ENCODE results near the gene SEPTIN10.
"Not testable (repeated sequence)": the region's sequence is repeated elsewhere in the genome, so short reads cannot be mapped to it uniquely, and the experiment has no call there.

SEPTIN10 gene

DNA sequence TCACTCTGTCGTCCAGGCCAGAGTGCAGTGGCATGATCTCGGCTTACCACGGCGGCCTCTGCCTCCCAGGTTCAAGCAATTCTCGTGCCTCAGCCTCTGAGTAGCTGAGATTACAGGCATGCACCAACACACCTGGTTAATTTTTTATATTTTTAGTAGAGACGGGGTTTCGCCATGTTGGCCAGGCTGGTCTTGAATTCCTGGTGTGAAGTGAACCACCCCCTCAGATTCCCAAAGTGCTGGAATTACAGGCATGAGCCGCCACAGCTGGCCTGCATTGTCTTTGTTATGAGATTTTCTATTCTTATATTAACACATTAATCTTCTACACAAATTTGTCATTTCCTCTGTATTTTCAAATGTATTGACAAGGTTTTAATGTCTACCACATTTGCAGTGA is 75.2 kb downstream of the SEPTIN10 start:
- no peak for DNase-seq

DNA sequence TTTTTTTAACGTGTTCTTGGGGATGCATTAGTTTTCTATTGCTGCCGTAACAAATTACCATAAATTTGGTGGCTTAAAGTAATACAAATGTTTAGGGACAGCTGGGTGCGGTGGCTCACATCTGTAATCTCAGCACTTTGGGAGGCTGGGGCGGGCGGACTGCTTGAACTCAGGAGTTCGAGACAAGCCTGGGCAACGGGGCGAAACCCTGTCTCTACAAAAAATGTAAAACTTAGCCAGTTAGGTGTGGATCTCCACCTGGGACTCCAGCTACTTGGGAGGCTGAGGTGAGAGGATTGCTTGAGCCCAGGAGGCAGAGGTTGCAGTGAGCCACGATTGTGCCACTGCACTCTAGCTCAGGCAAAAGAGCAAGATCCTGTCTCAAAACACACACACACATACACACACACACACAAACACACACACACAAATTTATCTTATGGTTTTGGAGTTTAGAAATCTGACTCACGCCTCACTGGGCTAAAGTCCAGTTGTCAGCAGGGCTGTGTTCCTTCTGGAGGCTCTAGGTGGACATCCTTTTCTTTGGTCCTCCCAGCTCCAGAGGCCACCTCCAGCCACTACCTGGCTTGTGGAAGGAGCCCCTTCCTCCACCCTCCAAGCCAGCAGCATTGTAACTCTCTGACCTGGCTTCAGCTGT is 76.1 kb downstream of the SEPTIN10 start:
- DNase-seq = no peak

DNA sequence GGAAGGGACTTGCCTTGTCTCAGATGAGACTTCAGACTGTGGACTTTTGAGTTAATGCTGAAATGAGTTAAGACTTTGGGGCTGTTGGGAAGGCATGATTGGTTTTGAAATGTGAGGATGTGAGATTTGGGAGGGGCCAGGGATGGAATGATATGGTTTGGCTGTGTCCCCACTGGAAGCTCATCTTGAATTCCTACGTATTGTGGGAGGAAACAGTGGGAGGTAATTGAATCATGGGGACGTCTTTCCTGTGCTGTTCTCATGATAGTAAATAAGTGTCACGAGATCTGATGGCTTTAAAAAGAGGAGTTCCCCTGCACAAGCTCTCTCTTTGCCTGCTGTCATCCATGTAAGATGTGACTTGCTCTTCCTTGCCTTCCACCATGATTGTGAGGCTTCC is 77.2 kb downstream of the SEPTIN10 start:
- not testable (repeated sequence) for DNase-seq

DNA sequence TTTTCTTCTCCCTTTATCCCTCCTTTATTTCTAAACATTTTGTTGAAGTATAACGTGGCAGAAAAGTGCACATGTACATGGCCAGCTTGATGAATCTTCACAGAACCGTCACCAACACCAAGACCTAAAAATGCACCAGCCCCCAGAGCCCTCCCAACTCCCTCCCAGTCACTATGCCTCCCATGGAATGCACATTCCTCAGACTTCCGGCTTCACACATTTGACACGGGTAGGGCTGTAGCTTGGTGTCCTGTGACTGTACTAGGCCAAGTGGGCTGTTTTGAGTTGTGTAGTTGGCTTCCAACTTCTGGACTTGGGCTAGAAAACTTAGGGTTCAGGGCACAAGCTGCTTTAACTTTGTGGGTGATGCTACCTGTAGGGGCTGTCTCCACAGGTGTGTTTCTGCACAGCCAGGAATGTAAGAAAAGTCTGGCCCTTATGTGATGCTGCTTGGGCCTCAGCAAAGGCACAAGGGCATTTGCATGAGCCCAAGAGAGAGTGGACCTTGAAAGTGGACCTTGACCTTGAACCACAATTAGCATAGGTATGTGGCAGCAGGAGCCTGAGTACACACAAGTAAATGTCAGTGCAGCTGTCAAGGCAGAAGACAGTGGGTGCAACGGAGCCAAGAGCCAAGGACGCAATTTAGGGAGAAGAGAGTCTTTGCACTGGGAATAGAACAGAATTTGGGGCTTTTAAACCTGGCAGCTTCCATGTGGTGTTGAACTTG is 78.4 kb downstream of the SEPTIN10 start:
- no peak for DNase-seq

DNA sequence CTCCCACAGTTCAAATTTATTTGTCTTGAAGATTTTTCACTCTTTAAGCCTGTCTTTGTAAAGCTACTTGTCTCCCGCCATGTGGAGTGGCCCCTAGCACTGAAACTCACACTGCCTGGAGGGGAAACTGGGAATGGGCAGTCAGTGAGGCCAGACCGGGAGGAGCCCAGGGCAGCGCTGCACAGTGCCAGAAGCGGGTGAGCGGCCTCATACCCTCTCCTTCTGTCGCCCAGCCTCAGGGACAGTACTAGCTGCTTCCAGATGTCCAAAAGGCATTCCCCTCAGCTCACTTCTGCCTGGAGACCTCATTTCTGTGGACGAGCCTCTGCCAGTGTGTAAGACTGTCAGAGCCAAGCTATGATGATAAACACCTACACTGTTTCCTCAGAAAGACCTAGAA is 79.9 kb downstream of the SEPTIN10 start:
- DNase-seq = no peak

DNA sequence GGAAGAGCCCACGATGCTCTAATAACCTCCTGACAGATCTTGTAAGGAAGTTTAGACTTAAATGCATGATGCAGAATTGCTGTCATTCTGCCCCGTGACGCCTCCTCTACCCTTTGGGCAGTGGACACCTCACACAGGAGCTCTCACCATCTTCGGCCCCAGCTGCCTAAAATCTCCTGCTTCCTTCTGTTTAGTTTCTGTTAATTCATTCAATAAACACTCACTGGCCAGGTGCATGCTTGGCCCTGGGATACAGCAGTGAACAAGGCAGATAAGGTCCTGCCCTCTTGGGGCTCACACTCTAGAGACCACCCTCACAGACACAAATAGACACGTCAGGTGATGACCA is 81.1 kb downstream of the SEPTIN10 start:
- no peak for DNase-seq

DNA sequence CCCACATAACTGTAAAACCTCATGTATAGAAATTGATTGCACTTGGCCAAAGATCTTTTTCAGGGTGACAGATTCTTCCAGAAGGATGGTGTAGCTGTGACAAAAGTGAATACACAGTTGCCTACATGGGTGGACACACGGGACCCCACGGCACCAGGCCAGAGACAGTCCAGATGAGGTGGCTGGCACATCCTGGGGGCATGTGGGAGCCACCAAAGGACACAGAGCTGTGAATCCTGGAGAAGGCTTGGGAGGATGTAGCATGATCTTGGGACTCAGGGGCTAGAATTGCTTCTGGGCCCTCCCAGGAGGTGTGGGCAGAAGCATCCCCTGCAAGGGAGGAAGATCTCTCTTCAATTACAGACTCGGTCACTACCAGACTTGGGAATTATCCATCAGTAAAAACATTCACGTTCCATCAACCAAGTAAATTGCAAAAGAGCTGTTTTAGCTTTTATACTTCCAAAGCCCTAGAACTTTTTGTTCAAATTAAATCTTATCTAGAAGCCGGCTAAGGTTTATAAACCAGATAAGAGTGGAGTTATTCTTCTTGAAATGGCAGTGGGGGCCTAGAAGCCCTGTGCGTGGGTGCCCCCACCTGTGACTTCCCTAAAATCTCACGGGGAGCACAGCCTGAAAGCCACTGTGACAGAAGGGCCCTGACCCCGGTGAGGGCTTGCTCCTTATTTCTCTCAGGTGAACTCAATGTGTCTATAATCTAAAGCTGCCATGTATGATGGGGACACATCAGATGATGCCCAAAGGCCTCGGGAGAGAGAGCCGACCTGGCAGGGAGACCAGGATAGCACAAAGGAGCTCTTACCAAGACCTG is 81.7 kb downstream of the SEPTIN10 start:
- DNase-seq = no peak

DNA sequence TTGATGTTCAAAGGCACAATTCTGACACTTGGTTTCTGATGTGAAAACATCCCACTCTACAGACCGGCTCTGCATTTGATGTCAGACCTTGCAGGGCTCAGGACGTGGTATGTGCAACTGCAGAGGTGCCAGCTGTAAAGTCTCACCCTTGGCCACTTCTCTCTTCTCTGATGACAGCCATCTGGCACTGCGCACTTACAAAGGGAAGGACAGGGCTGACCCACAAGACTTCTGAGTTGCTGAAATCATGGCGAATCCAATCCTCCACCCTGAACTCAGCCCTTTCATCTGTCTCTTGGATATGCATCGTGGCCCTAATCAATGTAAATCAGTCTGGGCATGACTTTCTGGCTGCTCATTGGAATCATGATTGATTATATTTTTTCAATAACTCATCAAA is 82.5 kb downstream of the SEPTIN10 start:
- DNase-seq = no peak

DNA sequence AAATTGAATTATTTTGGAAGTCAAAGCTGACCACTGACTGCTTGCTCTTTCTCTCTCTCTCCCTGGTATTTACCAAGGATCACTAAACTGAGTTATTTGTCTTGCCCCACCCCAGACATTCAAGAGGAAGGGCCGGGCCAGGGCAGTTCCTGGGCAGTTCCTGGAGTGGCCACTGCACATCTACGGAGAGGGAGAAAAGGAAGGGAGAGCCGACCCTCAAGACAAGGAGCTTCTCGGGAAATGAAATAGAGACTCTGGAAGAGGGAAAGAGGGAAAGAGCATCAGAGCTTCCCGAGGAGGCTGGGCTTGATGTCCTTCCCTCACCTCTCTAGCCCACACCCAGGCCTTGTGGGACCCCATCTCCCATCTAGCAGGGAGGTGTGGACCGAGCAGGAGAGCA is 83.1 kb downstream of the SEPTIN10 start:
- DNase-seq = no peak

DNA sequence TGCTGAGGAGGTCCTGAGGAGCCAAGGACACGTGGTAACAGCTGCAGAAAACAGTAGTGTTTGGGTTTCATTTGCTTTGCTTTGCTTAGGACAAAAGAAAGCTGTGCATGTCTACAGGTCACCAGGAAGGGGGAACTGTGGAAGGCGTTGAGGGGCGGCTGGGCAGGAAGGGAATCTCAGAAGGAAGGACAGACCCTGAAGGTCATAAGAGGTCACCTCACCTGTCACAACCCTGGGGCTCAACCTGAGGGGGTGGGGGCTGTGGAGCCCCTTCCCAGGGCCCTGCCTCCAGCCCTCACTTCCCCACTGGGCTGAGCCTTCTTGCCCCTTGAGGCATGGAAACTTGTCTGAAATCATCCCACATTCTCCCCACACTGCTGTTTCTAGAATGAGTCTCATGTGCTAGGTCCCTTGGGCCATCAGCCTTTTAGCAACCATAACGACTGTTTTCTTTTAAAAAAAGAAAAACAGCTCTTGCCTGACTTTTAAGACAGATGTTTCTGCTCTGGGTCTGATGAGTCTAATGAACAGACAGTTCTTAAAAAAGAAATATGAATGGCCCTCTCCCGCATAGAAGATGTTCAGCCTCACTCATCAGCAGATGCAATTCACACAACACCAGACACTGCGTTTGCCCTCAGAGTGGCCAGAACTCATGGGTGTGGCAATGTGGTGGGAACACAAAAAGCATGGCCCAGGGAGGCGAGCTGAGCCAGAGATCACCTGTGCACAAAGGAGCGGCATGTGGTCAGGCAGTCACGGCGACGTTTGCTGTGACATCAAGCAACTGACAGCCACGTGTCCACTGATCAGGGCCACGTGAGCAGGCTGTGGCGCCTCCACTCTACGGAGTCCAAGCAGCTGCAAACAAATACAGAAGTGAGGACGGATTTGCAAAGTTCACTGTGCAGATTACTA is 84.0 kb downstream of the SEPTIN10 start:
- DNase-seq = no peak

DNA sequence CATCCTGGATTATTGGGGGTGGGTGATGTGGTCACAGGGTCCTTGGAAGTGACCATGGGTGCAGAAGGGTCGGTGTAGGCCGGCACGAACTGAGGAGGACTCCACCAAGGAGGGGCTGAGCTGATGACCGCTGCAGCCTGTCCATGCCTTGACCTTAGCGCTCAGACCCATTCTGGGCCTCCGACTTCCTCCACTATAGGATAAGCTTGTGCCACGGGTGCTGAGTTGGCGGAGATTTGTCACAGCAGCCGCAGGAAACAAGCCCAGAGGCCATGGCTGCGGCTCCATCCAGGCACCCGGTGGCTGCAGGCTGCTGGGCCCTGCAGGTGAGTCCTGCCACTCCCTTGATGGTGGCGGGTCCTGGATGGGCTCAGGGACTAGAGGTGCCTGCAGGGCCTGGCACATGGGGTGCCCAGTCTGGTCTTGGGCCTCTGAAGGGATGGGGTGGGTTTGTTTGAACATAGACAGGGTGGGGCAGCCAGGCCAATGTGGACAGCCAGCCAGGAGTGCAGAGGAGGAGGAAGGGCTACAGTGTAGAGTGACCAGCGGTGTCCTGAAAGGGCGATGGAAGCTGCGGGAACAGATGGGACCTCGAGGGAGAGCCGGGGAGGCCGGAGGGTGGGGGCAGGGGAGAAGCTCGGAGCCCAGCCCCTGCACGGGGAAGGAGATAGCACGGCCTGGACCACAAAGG is 84.8 kb downstream of the SEPTIN10 start:
- DNase-seq = no peak

DNA sequence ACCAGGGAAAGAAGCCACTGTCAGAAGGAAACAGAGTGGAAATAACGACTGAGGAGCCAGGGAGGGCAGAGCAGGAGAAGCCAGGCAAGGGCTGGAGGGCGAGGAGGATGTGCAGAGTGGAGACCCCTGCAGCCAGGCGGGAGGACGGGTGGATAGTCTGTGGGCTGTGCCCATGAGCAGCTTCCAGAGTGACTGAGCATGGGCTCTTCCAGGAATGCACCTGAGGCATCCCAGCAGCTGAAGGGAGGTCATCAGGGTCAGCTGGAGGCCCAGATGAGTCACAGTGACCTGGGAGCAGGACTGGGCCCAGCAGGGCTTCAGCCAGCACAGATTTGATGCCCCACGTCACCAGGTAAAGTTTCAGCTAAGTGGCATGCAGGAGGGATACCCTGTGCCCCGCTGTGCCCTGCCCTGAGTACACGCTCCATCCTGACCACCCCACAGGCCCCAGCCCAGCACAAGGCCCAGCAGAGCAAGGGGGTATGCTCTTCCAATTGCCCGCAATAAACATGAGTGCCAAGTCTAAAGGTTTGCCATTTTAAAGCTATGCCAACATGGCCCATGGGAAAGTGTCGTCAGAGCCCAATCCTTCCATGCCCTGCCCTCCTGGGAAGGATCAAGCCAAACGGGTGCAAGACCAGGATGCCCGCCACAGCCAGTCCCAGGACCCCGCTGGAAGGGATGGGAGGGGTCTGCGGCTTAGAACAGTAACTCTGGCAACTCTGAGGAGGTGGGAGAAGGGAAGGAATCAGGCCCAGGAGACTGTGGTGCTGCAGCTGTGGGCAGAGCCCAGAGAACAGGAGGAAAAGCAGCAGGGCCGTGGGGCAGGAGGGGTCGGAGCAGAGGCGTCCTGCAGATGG is 85.7 kb downstream of the SEPTIN10 start:
- no peak for DNase-seq

DNA sequence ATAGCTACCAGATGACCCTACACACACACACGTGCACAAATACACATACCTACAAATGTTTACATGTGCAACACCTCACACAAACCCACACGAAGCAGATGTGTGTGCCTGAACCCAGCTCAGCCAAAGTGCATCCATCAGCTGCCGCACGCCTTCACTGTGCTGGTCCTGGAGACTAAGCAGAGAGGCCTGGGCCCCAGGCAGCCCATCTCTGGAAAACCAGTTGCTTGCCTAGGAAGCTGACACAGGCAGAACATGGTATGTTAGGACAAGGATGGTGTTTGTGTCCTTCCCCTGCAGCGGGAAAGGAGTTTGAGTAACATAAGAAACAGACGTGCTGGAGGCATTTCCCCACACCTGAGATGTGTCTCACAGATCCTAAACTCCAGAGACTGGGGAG is 86.7 kb downstream of the SEPTIN10 start:
- no peak for DNase-seq

DNA sequence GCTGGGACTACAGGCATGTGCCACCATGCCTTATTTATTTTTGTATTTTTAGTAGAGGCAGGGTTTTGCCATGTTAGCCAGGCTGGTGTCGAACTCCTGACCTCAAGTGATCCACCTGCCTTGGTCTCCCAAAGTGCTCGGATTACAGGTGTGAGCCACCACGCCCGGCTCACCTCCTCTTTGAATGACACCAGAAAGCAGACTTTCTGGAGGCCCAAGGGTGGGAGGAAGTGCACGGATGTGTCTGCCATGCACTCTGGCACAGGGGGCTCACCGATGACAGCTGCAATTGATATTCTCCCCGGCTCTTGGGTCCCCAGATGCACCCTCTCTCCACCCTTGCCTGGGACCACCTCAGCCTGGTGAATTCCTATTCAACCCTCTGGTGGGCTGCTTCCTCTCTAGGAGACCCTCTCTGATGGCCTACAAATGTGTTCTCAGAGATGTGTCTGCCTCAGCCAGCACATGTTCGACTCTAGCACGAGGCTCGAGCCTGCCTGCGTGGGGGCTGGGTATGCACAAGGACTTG is 87.3 kb downstream of the SEPTIN10 start:
- no peak for DNase-seq

DNA sequence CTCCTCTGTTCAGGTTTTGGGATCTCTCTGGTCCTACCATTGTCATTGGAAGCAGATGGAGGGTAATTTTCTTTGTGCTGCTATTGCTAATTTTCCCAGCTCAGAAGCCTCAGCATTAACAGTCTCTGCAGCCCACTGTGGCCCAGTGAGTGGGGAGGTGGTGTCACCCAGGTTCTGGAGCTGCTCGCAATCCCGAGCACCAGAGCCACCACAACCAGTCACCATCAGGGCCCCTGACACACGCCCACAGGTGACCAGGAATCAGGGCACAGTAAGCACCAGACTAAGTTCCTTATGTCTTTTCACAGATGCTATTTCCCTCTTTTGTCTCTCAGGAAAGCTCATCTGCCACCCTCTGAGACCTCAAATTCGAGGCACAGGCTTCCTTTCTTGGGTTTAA is 87.9 kb downstream of the SEPTIN10 start:
- no peak for DNase-seq

DNA sequence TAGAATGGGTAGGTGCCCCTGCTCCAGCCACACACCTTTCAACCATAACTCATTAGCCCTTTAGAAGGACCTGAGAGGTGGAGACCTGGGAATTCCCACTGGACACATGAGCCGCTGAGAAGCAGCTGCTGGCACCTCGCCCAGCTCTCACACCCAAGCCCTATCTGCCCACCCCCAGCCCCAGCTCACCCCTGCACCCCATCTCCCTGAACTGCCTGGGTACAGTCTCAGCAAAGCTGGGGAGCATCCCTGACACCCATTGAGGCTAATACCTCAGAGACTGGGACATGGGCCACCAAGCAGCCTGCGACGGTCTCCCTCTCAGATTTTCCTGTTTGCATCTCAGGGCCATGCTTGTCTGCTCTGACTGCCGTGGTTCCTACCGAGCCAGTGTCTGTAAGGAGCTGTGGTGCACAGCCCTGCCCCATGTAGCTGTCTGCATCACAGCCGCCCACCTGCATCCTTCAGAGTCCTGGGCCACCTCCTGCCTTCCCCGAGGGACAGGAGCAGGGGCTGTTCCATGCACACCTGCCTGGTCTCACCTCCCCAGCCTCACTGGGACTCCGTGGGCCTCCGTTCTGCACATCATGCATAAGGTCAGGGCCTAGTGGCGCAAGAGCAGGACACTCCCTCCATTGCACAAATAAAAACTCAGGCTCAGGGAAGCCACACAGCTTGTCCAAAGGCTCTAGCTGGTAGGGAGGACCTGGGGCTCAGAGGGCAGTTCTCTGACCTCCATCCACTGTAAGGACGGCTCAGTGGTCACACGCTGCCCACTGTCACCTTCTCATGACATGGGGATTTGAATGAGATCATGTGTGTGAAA is 90.0 kb downstream of the SEPTIN10 start:
- no peak for DNase-seq

DNA sequence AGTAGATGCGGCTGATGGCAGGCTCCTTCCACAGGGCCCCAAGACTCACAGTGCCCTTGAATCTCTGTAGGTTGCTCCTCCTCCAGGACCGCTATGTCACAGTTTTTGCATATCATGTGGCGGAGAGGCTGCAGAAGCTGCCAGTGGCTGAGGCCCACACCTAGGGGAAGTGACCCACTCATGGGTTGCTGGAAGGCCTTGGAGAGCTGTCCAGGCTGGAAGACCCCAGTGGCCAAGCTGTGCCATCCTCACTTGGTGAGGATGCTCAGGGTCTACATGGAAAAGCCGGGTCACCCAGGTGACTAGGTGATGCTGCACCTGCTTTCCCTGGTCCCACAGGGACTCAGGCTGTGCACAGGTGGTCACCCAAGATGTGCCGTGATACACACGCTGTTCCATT is 90.6 kb downstream of the SEPTIN10 start:
- no peak for DNase-seq

DNA sequence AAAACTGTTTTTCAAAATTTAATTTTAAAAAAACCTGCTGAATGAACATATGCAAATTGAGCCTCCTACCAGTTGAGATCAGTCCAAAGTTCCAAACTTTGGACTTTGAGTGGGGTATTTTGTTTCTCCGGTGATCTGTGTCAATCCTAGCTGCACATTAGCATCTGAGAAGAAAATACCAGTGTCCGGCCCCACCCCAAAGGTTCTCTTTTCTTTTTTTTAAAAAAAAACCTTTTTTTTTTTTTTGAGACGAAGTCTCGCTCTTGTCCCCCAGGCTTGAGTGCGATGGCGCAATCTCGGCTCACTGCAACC is 91.7 kb downstream of the SEPTIN10 start:
- no peak for DNase-seq

DNA sequence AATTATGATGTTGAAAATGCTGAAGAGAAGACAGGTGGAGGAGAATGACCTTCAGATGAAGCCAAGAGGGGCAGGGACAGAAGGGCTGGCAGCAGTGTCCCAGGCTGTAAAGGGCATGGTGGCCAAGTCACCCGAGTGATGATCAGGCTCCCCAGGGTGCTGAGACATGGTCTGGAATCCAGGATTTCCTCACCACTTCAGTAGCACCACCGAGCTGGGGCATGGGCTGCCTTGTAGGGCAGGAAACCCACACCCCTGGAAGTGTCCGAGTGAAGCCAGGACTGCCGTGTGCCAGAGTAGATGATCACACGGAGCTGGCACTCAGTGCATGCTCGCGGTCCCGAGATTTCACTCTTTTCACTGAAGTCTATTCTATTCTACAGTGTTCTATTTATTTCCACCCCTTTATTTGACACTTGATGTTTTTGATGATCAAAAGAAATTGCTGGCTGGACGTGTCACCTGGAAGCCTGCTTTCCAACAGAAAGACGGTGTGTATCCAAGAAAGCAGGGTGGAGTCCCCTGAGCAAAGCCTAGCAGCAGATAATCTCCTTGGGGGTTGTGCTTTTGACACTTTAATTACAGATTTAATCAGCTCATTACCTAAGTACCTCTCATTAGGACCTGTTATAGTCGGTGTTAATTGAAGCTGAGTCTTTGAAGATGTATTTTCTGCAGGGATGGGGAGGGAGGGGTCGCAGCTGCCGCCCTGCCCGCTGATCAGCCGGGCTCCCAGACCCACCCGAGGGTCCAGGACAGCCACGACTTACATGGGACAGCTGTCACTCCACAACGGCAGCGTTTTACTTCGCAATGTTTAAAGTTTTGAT is 92.3 kb downstream of the SEPTIN10 start:
- no peak for DNase-seq
